Measurements from ENCODE around the gene C17orf78. TPM values are rescaled to one million over a fixed set of nuclear protein-coding genes. Genes with fewer than 3 reads are reported as not detected.
A peak's percentile ranks its signal among the peaks of the same experiment; 100 is the strongest.

Gene C17orf78
- total RNA-seq, 3 donors from 2014 or later = not detected

DNA sequence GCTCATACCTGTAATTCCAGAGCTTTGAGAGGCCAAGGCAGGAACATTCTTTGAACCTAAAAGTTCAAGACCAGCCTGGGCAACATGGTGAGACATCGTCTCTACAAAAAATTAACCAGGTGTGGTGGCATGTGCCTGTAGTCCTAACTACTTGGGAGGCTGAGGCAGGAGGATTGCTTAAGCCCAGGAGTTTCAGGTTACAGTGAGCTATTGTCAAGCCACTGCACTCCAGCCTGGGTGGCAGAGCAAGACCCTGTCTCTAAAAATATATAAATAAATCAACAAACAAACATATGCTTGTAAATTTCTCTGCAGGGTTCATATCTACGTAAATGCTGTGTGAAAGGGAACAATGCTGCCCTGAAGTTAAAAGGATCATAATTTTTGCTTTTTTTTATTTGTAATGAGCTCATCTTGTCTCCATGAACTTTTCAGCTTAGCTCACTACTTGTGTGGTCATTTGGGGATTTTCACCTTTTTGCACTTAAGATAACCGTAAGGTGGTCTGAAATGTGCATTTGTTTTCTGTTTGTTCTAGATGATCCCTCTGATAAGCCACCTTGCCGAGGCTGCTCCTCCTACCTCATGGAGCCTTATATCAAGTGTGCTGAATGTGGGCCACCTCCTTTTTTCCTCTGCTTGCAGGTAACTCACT, 47.3 kb downstream of the C17orf78 start:
- no peaks in the 10 kb centered on the region for H3K36me3 ChIP-seq
- TF ChIP-seq CTCF (IDR thresholded peaks at IDR 0.05) (no peak), POLR2AphosphoS5 (IDR thresholded peaks at IDR 0.05) (no peak), POLR2A (IDR thresholded peaks at IDR 0.05) (no peak)
- intact Hi-C loops (cut with DNase I; ENCODE audit: low total_unique reads) = no loop called here

GRCh38 chr17:37425268-37425667, 49.5 kb downstream of the C17orf78 start:
- no peak for DNase-seq (ENCODE audit: low spot score in 2 of 2)
- Histone ChIP-seq H3K4me1 (no peaks in the 10 kb centered on the region), H3K36me3 (no peaks in the 10 kb centered on the region)

More for the DNA sequence above, 47.3 kb downstream of the C17orf78 start:
- Histone ChIP-seq H3K9me3 (no peaks in the 10 kb centered on the region), H3K4me3 (no peak overlapping the region), H3K4me1 (no peaks in the 10 kb centered on the region), H3K27me3 (no peaks in the 10 kb centered on the region), H3K27ac (no peak overlapping the region)
- no peak for DNase-seq (ENCODE audit: low spot score in 2 of 2)

GRCh38 chr17:37429039-37429438, 53.3 kb downstream of the C17orf78 start:
- TF ChIP-seq POLR2AphosphoS5 (IDR thresholded peaks at IDR 0.05) (no peak), CTCF (IDR thresholded peaks at IDR 0.05) (no peak), POLR2A (IDR thresholded peaks at IDR 0.05) (no peak)
- H3K4me1 ChIP-seq = no peaks in the 10 kb centered on the region
- intact Hi-C loops (cut with DNase I; ENCODE audit: low total_unique reads) = no loop called here
- no peaks in the 10 kb centered on the region for H3K27me3 ChIP-seq
- no peaks in the 10 kb centered on the region for H3K36me3 ChIP-seq
- no peak overlapping the region for H3K27ac ChIP-seq
- H3K9me3 ChIP-seq = no peaks in the 10 kb centered on the region
- DNase-seq (ENCODE audit: low spot score in 2 of 2) = no peak
- no peak overlapping the region for H3K4me3 ChIP-seq

More at GRCh38 chr17:37425268-37425667, 49.5 kb downstream of the C17orf78 start:
- Histone ChIP-seq H3K27me3 (no peaks in the 10 kb centered on the region), H3K4me3 (no peak overlapping the region), H3K27ac (no peak overlapping the region), H3K9me3 (no peaks in the 10 kb centered on the region)
- TF ChIP-seq POLR2AphosphoS5 (IDR thresholded peaks at IDR 0.05) (no peak), POLR2A (IDR thresholded peaks at IDR 0.05) (no peak), CTCF (IDR thresholded peaks at IDR 0.05) (no peak)
- intact Hi-C loops (cut with DNase I; ENCODE audit: low total_unique reads) = no loop called here

GRCh38 chr17:37429453-37429852, 53.7 kb downstream of the C17orf78 start:
- Histone ChIP-seq H3K36me3 (no peaks in the 10 kb centered on the region), H3K4me1 (no peaks in the 10 kb centered on the region), H3K4me3 (no peak overlapping the region), H3K9me3 (no peaks in the 10 kb centered on the region), H3K27ac (no peak overlapping the region), H3K27me3 (no peaks in the 10 kb centered on the region)
- TF ChIP-seq POLR2AphosphoS5 (IDR thresholded peaks at IDR 0.05) = no peak
- TF ChIP-seq CTCF (IDR thresholded peaks at IDR 0.05) = no peak
- no peak for TF ChIP-seq POLR2A (IDR thresholded peaks at IDR 0.05)
- intact Hi-C loops (cut with DNase I; ENCODE audit: low total_unique reads) = no loop called here
- DNase-seq (ENCODE audit: low spot score in 2 of 2) = no peak

DNA sequence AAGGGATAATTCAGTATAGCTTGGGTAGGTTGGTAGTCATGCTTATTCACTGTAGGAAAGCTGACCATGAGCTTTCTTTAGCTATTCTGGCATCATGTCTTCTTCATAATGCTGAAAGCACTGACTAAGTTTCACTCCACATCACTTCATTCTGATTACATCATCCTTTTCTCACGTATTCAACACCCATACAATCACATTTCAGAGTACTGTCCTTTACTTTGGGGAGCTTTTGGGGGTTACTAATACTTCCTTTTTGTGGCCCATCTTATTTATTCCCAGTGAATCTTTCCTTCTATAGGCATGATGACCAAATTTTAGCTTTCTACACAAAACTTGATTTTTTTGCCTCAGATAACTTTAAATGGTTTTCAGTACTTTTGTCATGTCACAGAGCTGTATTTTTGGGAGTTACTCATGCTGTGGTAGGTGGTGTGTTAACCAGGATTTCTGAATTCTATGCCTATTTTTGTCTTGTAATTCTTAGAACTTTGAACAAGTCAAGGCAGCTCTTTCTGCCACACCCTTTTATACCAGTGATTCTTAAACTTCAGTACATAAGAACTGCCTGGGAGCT, 54.4 kb downstream of the C17orf78 start:
- DNase-seq (ENCODE audit: low spot score in 2 of 2) = no peak
- no peaks in the 10 kb centered on the region for H3K27me3 ChIP-seq
- H3K27ac ChIP-seq = peak overlapping the region in 1 of 2 donors; percentile 3
- H3K36me3 ChIP-seq = no peaks in the 10 kb centered on the region
- no peaks in the 10 kb centered on the region for H3K4me1 ChIP-seq
- intact Hi-C loops (cut with DNase I; ENCODE audit: low total_unique reads) = no loop called here
- no peak overlapping the region for H3K4me3 ChIP-seq
- H3K9me3 ChIP-seq = no peaks in the 10 kb centered on the region
- TF ChIP-seq POLR2A (IDR thresholded peaks at IDR 0.05) (no peak), POLR2AphosphoS5 (IDR thresholded peaks at IDR 0.05) (no peak), CTCF (IDR thresholded peaks at IDR 0.05) (no peak)

Measured in breast epithelium (tissue), 4 donors.